ENCODE measurements around the gene RALA. TPM values are rescaled to one million over a fixed set of nuclear protein-coding genes. Genes with fewer than 3 reads are reported as not detected.
"Not testable (repeated sequence)": the region's sequence is repeated elsewhere in the genome, so short reads cannot be mapped to it uniquely, and the experiment has no call there.

RALA gene
- total RNA-seq, 1 donor from 2014 or later = 38.0 TPM

DNA sequence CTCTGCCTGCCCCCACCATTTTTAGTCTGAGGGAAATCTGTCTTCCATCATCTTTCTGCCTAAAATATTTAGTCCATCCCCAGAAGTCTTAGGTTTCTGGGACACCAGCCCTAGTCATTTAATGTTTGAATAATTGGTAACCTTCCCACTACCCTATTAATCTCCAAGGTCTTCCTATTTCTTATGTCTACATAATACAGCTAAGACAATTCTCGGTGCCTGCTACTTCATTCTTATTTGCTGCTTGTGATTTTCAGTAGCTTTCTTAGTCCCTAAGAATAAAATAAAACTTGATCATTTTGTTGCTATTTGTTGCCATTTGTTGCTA is 11.1 kb downstream of the RALA start:
- intact Hi-C loops (cut with DNase I) = no loop called here
- ATAC-seq (ENCODE audit: poor library complexity) = no peak
- DNase-seq = no peak

DNA sequence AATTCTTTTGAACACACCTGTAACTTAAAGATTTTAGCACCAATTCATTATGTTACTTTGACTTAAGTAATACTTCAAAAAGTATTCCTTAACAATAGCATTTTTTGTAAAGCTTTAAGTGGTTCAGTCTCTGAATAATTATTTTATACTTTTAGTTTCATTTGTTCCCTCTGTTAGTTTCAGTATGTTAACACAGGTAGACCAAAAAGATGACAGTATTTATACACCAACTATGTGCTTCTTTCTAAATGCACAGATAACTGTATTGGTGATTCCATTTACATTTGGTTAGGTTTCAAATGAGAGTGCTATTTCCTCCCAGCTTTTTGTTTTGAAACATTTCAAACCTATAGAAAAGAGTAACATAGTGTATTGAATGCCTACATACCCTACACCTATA is 14.0 kb downstream of the RALA start:
- intact Hi-C loops (cut with DNase I) = no loop called here
- no peak for ATAC-seq (ENCODE audit: poor library complexity)

DNA sequence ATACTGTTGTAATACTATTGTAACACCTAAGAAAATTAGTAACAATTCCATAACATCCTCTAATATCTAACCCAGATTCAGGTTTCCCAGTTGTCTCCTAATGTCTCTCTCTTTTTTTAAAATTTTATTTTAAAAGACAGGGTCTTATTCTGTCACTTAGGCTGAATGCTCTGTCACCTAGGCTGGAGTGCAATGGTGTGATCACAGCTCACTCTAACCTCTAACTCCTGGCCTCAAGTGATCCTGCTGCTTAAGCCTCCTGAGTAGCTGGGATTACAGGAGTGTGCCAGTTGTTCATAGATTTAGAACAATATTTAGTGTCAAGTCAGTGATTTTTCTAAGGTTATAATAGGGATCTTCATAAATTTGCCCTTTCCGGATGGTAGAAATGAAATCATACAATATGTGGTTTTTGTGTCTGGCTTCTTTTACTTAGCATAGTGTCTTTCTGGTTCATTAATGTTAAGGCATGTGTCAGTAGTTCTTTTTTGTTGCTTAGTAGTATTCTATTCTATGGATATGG is 14.7 kb downstream of the RALA start:
- intact Hi-C loops (cut with DNase I) = no loop called here
- DNase-seq (no peak), ATAC-seq (ENCODE audit: poor library complexity) (no peak)

More for the DNA sequence above, 14.0 kb downstream of the RALA start:
- DNase-seq = no peak

DNA sequence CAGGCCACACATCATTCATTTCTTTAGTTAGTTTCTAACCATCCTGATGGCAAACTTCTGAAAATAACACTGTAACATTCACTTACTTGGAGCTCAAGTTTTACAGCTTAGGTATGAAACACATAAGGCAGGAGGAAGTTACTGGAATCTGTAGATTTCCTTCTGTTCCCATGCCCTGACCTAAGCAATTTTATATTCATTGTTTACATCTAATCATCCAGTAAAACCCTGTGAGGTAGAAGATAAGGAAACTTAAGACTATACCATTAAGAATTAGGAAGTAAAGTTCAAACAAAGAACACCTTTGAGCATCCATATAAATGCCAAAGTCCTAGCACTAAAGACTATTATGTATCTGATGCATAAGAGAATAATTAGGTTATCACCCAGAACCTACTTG is 19.5 kb downstream of the RALA start:
- intact Hi-C loops (cut with DNase I) = no loop called here
- no peak for DNase-seq

GRCh38 chr7:39644170-39644569 is 20.8 kb downstream of the RALA start:
- ATAC-seq (ENCODE audit: poor library complexity) = no peak
- no peak for DNase-seq
- intact Hi-C loops (cut with DNase I) = no loop called here

More for the DNA sequence above, 19.5 kb downstream of the RALA start:
- ATAC-seq (ENCODE audit: poor library complexity) = no peak

DNA sequence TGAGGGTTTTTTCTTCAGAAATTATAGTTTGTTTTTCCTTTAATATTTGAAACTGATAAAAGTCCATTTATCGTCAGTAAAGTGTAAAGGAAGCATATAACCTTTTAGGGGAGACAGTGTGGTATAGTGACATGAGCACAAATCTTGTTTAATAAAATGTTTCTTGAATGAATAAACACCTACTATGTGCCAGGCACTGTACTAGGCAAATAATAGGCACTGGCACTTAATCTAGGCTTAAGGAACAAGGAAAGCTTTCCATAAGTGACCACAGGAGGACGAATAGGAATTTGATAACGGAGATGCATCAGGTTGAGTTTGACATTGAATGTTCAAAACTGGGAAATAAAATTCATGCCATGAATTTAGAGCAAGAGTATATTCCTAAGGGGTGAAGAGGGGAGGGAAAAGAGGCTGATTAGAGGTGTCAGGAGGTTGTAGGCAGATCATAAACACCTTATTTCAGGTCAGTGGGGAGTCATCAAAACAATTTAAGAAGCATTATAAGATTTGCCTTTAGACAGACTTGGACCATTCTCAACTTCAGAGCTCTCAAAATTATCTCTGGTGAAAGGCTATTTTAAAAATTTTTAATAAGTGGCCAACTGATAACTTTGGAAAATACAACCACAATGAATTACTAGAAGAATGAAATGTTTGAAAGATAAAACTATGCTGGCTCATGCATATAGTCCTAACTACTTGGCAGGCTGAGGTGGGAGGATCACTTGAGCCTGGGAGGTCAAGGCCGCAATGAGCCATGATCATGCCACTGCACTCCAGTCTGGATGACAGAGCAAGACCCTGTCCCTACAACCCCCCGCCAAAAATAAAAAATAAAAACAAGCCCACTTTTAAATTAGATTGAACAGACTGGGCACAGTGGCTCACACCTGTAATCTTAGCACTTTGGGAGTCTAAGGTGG is 22.4 kb downstream of the RALA start:
- DNase-seq (peak; percentile 39), ATAC-seq (ENCODE audit: poor library complexity) (peak; percentile 73)
- intact Hi-C loops (cut with DNase I) = no loop called here

- no peak for ATAC-seq (ENCODE audit: poor library complexity)
- no peak for DNase-seq
- intact Hi-C loops (cut with DNase I) = no loop called here
These were observed 24.4 kb downstream of the RALA start for GRCh38 chr7:39647816-39648215.

DNA sequence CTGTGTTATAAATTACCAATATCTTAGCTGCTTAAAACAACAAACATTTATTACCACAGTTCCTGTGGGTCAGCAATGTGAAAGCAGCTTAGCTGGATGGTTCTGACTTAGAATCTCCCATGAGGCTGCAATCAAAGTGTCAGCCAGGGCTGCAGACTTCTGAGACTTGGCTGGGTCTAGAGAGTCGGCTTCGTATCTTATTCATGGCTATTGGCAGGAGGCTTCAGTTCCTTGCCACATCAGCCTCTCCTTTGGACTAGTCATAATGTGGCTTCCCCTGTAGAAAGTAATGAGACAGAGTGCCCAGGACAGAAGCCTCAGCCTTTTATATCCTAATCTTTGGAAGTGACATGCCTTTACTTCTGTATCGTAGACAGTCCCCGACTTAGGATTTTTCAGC is 27.3 kb downstream of the RALA start:
- ATAC-seq (ENCODE audit: poor library complexity) = peak; percentile 80

DNA sequence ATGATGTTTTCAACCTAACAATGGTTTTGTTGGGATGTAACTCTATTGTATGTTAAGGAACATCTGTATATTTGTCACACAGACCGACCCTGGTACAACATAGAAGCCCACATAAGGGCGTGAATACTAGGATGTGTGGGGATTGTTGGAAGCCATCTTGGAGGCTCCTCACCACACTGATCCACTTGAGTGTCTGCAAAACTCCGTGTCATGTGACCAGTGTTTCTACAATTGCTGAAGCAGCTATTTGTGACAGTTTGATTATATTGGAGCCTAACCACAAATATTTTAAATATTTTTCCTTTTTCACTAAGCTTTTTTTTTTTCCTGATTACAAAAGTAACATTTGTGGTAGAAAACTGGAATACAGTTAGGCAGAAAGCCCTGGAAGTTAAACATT is 27.9 kb downstream of the RALA start:
- DNase-seq = no peak
- no peak for ATAC-seq (ENCODE audit: poor library complexity)
- intact Hi-C loops (cut with DNase I) = no loop called here

More for the DNA sequence above, 27.3 kb downstream of the RALA start:
- peak; percentile 46 for DNase-seq
- intact Hi-C loops (cut with DNase I) = no loop called here

DNA sequence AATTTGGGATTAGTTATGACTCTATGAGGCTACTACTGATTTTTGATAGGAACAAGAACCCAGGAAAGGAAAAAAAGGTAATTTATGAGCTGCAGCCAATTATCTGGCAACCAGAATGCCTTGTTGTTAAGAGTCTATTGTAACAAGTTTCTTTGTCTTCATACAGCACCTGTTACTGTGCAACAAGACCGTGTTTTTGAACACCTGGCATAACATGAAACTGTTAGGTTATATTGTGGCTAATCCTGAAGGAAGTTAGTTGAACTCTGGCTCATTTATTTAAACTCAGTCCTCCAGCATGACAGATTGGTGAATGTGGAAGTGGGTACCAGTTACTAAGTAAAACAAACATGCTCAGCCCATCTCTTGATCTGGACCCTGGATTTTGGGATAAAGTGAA is 33.0 kb downstream of the RALA start:
- DNase-seq (no peak), ATAC-seq (ENCODE audit: poor library complexity) (no peak)
- intact Hi-C loops (cut with DNase I) = no loop called here

GRCh38 chr7:39659356-39660013 is 36.1 kb downstream of the RALA start:
- no peak for DNase-seq
- ATAC-seq (ENCODE audit: poor library complexity) = no peak
- intact Hi-C loops (cut with DNase I) = no loop called here

GRCh38 chr7:39661960-39662359 is 38.6 kb downstream of the RALA start:
- intact Hi-C loops (cut with DNase I) = no loop called here
- ATAC-seq (ENCODE audit: poor library complexity) (no peak), DNase-seq (no peak)

DNA sequence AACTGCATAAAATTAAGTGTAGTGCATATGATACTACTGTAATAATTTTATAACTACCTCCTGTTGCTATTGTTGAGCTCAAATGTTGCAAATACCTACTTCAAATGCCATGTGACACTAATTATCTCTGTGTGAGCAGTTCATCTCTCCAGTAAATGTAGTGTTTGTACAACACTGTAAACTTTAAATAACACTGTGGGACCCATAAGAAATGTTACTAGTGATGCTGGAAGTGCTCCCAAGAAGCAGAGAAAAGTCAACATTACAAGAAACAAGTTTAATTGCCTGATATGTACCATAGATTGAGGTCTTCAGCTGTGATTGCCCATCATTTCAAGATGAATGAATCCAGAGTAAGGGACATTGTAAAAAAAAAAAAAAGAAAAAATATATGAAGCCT is 39.9 kb downstream of the RALA start:
- intact Hi-C loops (cut with DNase I) = no loop called here
- DNase-seq (no peak), ATAC-seq (ENCODE audit: poor library complexity) (no peak)

- intact Hi-C loops (cut with DNase I) = no loop called here
- ATAC-seq (ENCODE audit: poor library complexity) (no peak), DNase-seq (no peak)
These were observed 40.7 kb downstream of the RALA start for GRCh38 chr7:39664057-39664456.

DNA sequence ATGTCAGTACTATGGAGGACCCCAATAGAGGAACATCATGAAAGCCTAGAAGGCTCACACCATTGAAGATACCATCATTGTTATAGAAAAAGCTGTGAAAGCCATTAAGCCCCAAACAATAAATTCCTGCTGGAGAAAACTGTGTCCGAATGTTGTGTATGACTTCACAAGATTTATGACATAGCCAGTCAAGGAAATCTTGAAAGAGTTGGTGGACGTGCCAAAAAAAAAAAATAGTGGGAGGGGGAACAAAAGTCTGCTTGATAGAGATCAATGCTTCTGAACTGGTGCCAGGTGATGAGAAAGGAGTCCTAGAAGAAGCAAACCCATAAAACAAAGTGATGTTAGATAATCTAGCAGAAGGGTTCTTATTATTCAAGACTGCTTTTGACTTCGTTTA is 41.2 kb downstream of the RALA start:
- DNase-seq = no peak
- intact Hi-C loops (cut with DNase I) = no loop called here
- no peak for ATAC-seq (ENCODE audit: poor library complexity)

DNA sequence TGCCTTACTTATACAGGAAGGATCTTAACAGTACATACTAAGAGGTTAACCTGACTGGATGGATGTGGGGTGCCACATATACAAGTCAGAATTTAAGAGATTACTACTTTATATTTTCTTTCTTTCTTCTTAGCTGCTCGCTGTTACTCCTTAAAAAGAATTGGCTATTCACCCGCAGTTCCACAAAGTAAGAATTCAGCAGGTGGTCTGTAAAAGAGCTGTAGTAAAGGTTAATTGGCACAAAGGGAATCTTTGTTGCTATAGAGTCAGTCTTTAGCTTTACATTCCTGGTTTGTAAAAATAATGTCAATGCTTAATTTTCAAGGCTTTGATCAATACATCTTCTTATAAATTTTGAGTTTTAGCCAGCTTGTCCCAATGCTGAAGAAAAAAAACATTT is 43.2 kb downstream of the RALA start:
- DNase-seq (no peak), ATAC-seq (ENCODE audit: poor library complexity) (no peak)
- intact Hi-C loops (cut with DNase I) = no loop called here

- ATAC-seq (ENCODE audit: poor library complexity) (peak; percentile 18), DNase-seq (no peak)
- intact Hi-C loops (cut with DNase I) = no loop called here
These were observed 44.1 kb downstream of the RALA start for GRCh38 chr7:39667341-39667923.

- ATAC-seq (ENCODE audit: poor library complexity); DNase-seq; intact Hi-C loops (cut with DNase I): not testable (repeated sequence)
These were observed 44.9 kb downstream of the RALA start for GRCh38 chr7:39668280-39668679.

DNA sequence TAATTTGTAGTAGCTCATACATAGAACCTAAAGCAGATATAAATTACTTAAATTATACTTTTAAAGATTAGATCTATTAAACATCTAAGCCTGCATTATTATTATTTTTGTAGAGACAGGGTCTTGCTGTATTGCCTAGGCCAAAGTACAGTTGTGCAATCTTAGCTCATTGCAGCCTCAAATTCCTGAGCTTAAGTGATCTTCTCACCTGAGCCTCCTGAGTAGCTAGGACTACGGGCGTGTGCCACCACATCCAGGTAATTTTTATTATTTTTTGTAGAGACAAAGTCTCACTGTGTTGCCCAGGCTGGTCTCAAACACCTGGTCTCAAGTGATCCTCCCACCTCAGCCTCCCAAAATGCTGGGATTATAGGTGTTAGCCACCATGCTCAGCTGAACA is 46.7 kb downstream of the RALA start:
- ATAC-seq (ENCODE audit: poor library complexity) (no peak), DNase-seq (no peak)
- intact Hi-C loops (cut with DNase I) = no loop called here

GRCh38 chr7:39670934-39671333 is 47.6 kb downstream of the RALA start:
- DNase-seq = no peak
- intact Hi-C loops (cut with DNase I) = no loop called here
- ATAC-seq (ENCODE audit: poor library complexity) = no peak
